CD8-positive, alpha-beta memory T cell (primary cell): Measurements from ENCODE around the gene CDK7. TPM values are rescaled to one million over a fixed set of nuclear protein-coding genes. Genes with fewer than 3 reads are reported as not detected.
"Not testable (repeated sequence)": the region's sequence is repeated elsewhere in the genome, so short reads cannot be mapped to it uniquely, and the experiment has no call there.

Experiments used
- CTCF ChIA-PET: fragments of 350-600 bp; sonication (Branson Sonifier 250); formaldehyde crosslinking; loops from one replicate; lab custom pipeline; 2021; ENCODE audit warnings: antibody characterized with exemption; lab: Charles Lee
- POLR2A ChIA-PET: fragments of 350-600 bp; sonication (Branson Sonifier 250); formaldehyde crosslinking; loops from one replicate; lab custom pipeline; 2021; ENCODE audit warnings: antibody characterized with exemption; lab: Charles Lee
- DNase-seq, 5 donors: peaks; one replicate each; pipeline versions ENCODE4 v3.0.0 to v3.0.0-alpha.2; 2020 to 2022; ENCODE audit warnings: mixed read lengths in 1 of 5
- H3K27ac ChIP-seq: one replicate; pipeline ENCODE4 v1.7.0; 2013; ENCODE audit warnings: low read depth, mild to moderate bottlenecking, low read length, moderate library complexity
- H3K27me3 ChIP-seq: 2 replicates; pipeline ENCODE4 v1.7.0; 2013; ENCODE audit warnings: low read length, mild to moderate bottlenecking; ENCODE audit not compliant: insufficient read depth, poor library complexity, severe bottlenecking
- H3K36me3 ChIP-seq: 2 replicates; pipeline ENCODE4 v1.7.0; 2013; ENCODE audit warnings: mild to moderate bottlenecking, low read length, moderate library complexity; ENCODE audit not compliant: insufficient read depth
- H3K4me1 ChIP-seq: 2 replicates; pipeline ENCODE4 v1.7.0; 2013; ENCODE audit warnings: mild to moderate bottlenecking, low read length, moderate library complexity; ENCODE audit not compliant: insufficient read depth
- H3K4me3 ChIP-seq: 2 replicates; pipeline ENCODE4 v1.7.0; 2013; ENCODE audit warnings: mild to moderate bottlenecking, low read length
- H3K9me3 ChIP-seq: 2 replicates; pipeline ENCODE4 v1.7.0; 2013; ENCODE audit warnings: mild to moderate bottlenecking, low read length
- H3K27ac Mint-ChIP-seq, 8 donors: one replicate each; pipeline ENCODE4 v1.8.0; 2020 to 2021; ENCODE audit warnings: mixed read lengths in 8 of 8, mild to moderate bottlenecking in 6 of 8, inconsistent platforms in 3 of 8, moderate library complexity in 3 of 8
- H3K27me3 Mint-ChIP-seq, 2 donors: one replicate each; pipeline ENCODE4 v1.8.0; 2020 to 2021; ENCODE audit warnings: mixed read lengths in 2 of 2, mild to moderate bottlenecking in 1 of 2, moderate library complexity in 1 of 2
- H3K36me3 Mint-ChIP-seq, 3 donors: one replicate each; pipeline ENCODE4 v1.8.0; 2020 to 2021; ENCODE audit warnings: mixed read lengths in 3 of 3, inconsistent platforms in 1 of 3, mild to moderate bottlenecking in 1 of 3
- H3K4me1 Mint-ChIP-seq, 3 donors: one replicate each; pipeline ENCODE4 v1.8.0; 2020 to 2021; ENCODE audit warnings: mixed read lengths in 3 of 3, inconsistent platforms in 1 of 3, mild to moderate bottlenecking in 1 of 3
- H3K4me3 Mint-ChIP-seq, 7 donors: one replicate each; pipeline ENCODE4 v1.8.0; 2020 to 2021; ENCODE audit warnings: mixed read lengths in 7 of 7, mild to moderate bottlenecking in 6 of 7, moderate library complexity in 4 of 7, inconsistent platforms in 2 of 7
- H3K9me3 Mint-ChIP-seq, 5 donors: one replicate each; pipeline ENCODE4 v1.8.0; 2020 to 2022; ENCODE audit warnings: mixed read lengths in 5 of 5, mild to moderate bottlenecking in 3 of 5, moderate library complexity in 2 of 5, inconsistent platforms in 1 of 5
- polyA plus RNA-seq: library from polyadenylated mRNA; unstranded; fragments of 300-500 nt; fragmentation: Illumina TruSeq; gene quantifications from one replicate; pipeline ENCODE4 v1.2.3, GENCODE V29; 2021
- total RNA-seq, 2 experiments: library from RNA; stranded (reverse); gene quantifications; one replicate each; pipeline ENCODE4 v1.2.3, GENCODE V29; 2021

The CDK7 gene
- total and polyA plus RNA-seq, 3 experiments from 2014 or later = 23.8 to 44.8 (median 40.8) TPM

DNA sequence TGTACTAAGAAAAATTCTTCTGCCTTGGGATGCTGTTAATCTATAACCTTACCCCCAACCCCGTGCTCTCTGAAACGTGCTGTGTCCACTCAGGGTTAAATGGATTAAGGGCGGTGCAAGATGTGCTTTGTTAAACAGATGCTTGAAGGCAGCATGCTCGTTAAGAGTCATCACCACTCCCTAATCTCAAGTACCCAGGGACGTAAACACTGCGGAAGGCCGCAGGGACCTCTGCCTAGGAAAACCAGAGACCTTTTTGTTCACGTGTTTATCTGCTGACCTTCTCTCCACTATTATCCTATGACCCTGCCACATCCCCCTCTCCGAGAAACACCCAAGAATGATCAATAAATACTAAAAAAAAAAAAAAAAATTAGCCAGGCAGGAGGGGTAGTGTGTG is 13.9 kb upstream of the CDK7 start:
- H3K9me3 ChIP-seq, H3K27ac ChIP-seq, H3K27me3 Mint-ChIP-seq, H3K27me3 ChIP-seq, H3K4me3 ChIP-seq, POLR2A ChIA-PET, DNase-seq, H3K9me3 Mint-ChIP-seq, H3K36me3 ChIP-seq: not testable (repeated sequence)
- peak overlapping the region in 1 of 8 donors; percentile 8 for H3K27ac Mint-ChIP-seq
- H3K36me3 Mint-ChIP-seq = peaks cover 0 to 19% (median 0%) of the 10 kb centered on the region in 3 donors
- CTCF ChIA-PET = interaction anchor here (0.9 kb wide), 1 partner anchor 127 kb away, joined by 4 read pairs; the partner anchor contains the start of gene SLC30A5
- H3K4me3 Mint-ChIP-seq = peak overlapping the region in 1 of 7 donors; percentile 13
- peaks cover 12% of the 10 kb centered on the region for H3K4me1 ChIP-seq
- H3K4me1 Mint-ChIP-seq = peaks cover 22 to 46% (median 30%) of the 10 kb centered on the region in 3 donors

DNA sequence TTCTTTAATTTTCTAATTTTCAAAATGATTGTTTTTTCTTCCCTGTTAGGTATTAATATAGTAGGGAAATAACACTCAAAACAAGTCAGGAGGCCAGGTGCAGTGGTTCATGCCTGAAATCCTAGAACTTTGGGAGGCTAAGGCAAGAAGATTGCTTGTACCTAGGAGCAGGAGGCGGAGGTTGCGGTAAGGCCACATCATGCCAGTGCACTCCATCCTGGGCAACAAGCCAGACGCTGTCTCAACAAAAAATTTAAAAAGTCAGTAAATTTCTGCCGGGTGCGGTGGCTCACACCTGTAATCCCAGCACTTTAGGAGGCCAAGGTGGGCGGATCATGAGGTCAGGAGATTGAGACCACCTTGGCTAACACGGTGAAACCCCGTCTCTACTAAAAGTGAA is 10.2 kb upstream of the CDK7 start:
- no peak overlapping the region for H3K4me3 ChIP-seq
- ChIA-PET CTCF (no interaction called here), POLR2A (no interaction called here)
- Mint-ChIP-seq H3K4me3 (no peak overlapping the region), H3K27me3 (no peaks in the 10 kb centered on the region), H3K27ac (no peak overlapping the region), H3K9me3 (no peaks in the 10 kb centered on the region), H3K36me3 (peaks cover 0 to 26% (median 0%) of the 10 kb centered on the region in 3 donors), H3K4me1 (peaks cover 6 to 21% (median 8%) of the 10 kb centered on the region in 3 donors)
- no peak overlapping the region for H3K27ac ChIP-seq
- no peak for DNase-seq
- H3K36me3 ChIP-seq = no peaks in the 10 kb centered on the region
- H3K27me3 ChIP-seq = no peaks in the 10 kb centered on the region
- H3K9me3 ChIP-seq = no peaks in the 10 kb centered on the region
- H3K4me1 ChIP-seq = peaks cover under 1% of the 10 kb centered on the region

DNA sequence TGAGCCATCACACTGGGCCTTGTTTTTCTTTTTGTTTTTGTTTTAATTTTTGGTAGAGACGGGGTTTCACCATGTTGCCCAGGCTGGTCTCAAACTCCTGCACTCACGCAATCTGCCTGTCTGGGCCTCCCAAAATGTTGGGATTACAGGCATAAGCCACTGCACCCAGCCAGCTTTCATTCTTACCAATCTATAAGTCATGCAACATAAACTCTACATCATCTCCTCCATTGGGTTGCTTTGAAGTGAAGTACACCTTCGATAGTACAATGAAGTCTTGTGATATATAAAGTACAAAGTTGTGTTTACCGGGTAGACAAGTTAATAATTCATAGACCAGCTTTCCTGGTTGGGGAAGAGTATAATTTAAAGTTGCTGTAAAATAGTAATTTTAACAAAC is 8.8 kb upstream of the CDK7 start:
- Histone ChIP-seq H3K4me3 (no peak overlapping the region), H3K9me3 (no peaks in the 10 kb centered on the region), H3K27ac (no peak overlapping the region), H3K4me1 (no peaks in the 10 kb centered on the region), H3K36me3 (no peaks in the 10 kb centered on the region), H3K27me3 (no peaks in the 10 kb centered on the region)
- Mint-ChIP-seq H3K4me1 (peaks cover 5 to 15% (median 8%) of the 10 kb centered on the region in 3 donors), H3K27me3 (no peaks in the 10 kb centered on the region), H3K36me3 (peaks cover 0 to 33% (median 0%) of the 10 kb centered on the region in 3 donors), H3K9me3 (no peaks in the 10 kb centered on the region), H3K27ac (no peak overlapping the region), H3K4me3 (no peak overlapping the region)
- POLR2A ChIA-PET = no interaction called here
- CTCF ChIA-PET = no interaction called here
- DNase-seq = no peak

- Mint-ChIP-seq H3K4me1 (peaks cover 4 to 13% (median 9%) of the 10 kb centered on the region in 3 donors), H3K9me3 (no peaks in the 10 kb centered on the region), H3K4me3 (no peak overlapping the region), H3K36me3 (peaks cover 0 to 35% (median 0%) of the 10 kb centered on the region in 3 donors), H3K27me3 (no peaks in the 10 kb centered on the region), H3K27ac (no peak overlapping the region)
- POLR2A ChIA-PET = no interaction called here
- Histone ChIP-seq H3K36me3 (no peaks in the 10 kb centered on the region), H3K27ac (no peak overlapping the region), H3K9me3 (no peaks in the 10 kb centered on the region), H3K27me3 (no peaks in the 10 kb centered on the region), H3K4me1 (peaks cover 4% of the 10 kb centered on the region), H3K4me3 (no peak overlapping the region)
- CTCF ChIA-PET = no interaction called here
- no peak for DNase-seq
Observed at GRCh38 chr5:69230181-69230580, 4.5 kb upstream of the CDK7 start.

GRCh38 chr5:69231281-69231680 is 3.4 kb upstream of the CDK7 start:
- Mint-ChIP-seq H3K4me1 (peaks cover 10 to 20% (median 20%) of the 10 kb centered on the region in 3 donors), H3K36me3 (peaks cover 0 to 33% (median 0%) of the 10 kb centered on the region in 3 donors), H3K27ac (peak overlapping the region in 1 of 8 donors; percentile 73), H3K27me3 (no peaks in the 10 kb centered on the region), H3K9me3 (no peaks in the 10 kb centered on the region), H3K4me3 (peak overlapping the region in 1 of 7 donors; percentile 22)
- ChIA-PET CTCF (interaction anchor here (1.0 kb wide), 1 partner anchor 107 kb away, joined by 4 read pairs; no protein-coding TSS in a partner anchor), POLR2A (no interaction called here)
- Histone ChIP-seq H3K4me1 (peaks cover 11% of the 10 kb centered on the region), H3K9me3 (no peaks in the 10 kb centered on the region), H3K36me3 (no peaks in the 10 kb centered on the region), H3K4me3 (no peak overlapping the region), H3K27ac (no peak overlapping the region), H3K27me3 (no peaks in the 10 kb centered on the region)
- DNase-seq = no peak

DNA sequence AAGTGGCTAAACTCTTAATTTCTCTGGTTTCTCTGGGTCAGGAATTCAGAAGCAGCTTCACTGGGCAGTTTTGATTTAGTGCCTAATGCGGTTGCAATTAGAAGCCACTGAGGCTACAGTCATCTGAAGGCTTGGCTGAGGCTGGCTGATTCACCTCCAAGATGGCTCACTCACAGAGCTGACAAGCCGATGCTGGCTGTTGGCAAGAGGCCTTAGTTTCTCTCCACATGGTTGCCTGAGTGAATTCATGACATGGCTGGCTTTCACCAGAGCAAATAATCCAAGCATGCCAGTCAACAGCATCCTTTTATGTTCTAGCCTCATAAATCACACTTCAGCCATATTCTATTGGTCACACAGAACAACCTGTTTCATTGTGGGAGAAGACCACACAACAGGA is 2.8 kb upstream of the CDK7 start:
- Histone ChIP-seq H3K27ac (no peak overlapping the region), H3K9me3 (no peaks in the 10 kb centered on the region), H3K27me3 (no peaks in the 10 kb centered on the region), H3K36me3 (no peaks in the 10 kb centered on the region), H3K4me3 (no peak overlapping the region), H3K4me1 (peaks cover 11% of the 10 kb centered on the region)
- no peak for DNase-seq
- H3K36me3 Mint-ChIP-seq = peaks cover 0 to 35% (median 0%) of the 10 kb centered on the region in 3 donors
- H3K27me3 Mint-ChIP-seq = no peaks in the 10 kb centered on the region
- ChIA-PET POLR2A (no interaction called here), CTCF (interaction anchor here (1.0 kb wide), 1 partner anchor 106 kb away, joined by 4 read pairs; no protein-coding TSS in a partner anchor)
- H3K9me3 Mint-ChIP-seq = no peaks in the 10 kb centered on the region
- H3K4me1 Mint-ChIP-seq = peaks cover 12 to 25% (median 25%) of the 10 kb centered on the region in 3 donors
- peak overlapping the region in 2 of 8 donors; percentile 63 to 73 for H3K27ac Mint-ChIP-seq
- H3K4me3 Mint-ChIP-seq = peak overlapping the region in 2 of 7 donors; percentile 22 to 63

GRCh38 chr5:69236733-69237132 is 2.0 kb downstream of the CDK7 start:
- H3K27me3 ChIP-seq, H3K27ac ChIP-seq, DNase-seq, H3K36me3 ChIP-seq, H3K9me3 ChIP-seq, POLR2A ChIA-PET, H3K9me3 Mint-ChIP-seq, H3K27me3 Mint-ChIP-seq, H3K4me3 ChIP-seq, CTCF ChIA-PET: not testable (repeated sequence)
- peaks cover 17% of the 10 kb centered on the region for H3K4me1 ChIP-seq
- Mint-ChIP-seq H3K27ac (peak overlapping the region in 7 of 8 donors; percentile 25 to 87 (median 56)), H3K4me3 (peak overlapping the region in 6 of 7 donors; percentile 43 to 98 (median 70)), H3K36me3 (peaks cover 9 to 46% (median 14%) of the 10 kb centered on the region in 3 donors), H3K4me1 (peaks cover 47 to 65% (median 64%) of the 10 kb centered on the region in 3 donors)

DNA sequence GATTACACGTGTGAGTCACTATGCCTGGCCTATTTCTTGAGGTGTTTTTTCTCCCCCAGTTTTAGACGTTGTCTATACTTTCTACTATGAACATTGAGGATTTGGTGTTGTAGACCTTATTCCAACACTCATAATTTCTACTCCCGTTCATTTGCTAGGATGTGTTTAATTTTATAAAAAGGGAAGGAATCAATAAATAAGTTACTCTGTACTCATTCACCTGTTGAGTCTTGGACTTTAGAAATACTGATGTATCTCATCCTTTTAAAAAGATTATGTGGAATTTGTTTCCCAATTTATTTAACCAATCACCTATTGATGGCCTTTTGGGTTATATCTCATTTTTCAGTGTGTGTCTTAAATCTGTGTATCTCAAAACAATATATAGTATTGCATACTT is 3.2 kb downstream of the CDK7 start:
- H3K27me3 Mint-ChIP-seq = no peaks in the 10 kb centered on the region
- peak overlapping the region in 3 of 8 donors; percentile 22 to 87 (median 36) for H3K27ac Mint-ChIP-seq
- Histone ChIP-seq H3K9me3 (no peaks in the 10 kb centered on the region), H3K4me3 (no peak overlapping the region), H3K36me3 (peaks cover 5% of the 10 kb centered on the region), H3K4me1 (peaks cover 17% of the 10 kb centered on the region), H3K27me3 (no peaks in the 10 kb centered on the region), H3K27ac (no peak overlapping the region)
- H3K36me3 Mint-ChIP-seq = peaks cover 9 to 51% (median 18%) of the 10 kb centered on the region in 3 donors
- H3K4me1 Mint-ChIP-seq = peaks cover 58 to 76% (median 74%) of the 10 kb centered on the region in 3 donors
- ChIA-PET CTCF (no interaction called here), POLR2A (no interaction called here)
- H3K9me3 Mint-ChIP-seq = no peaks in the 10 kb centered on the region
- DNase-seq = no peak
- H3K4me3 Mint-ChIP-seq = peak overlapping the region in 5 of 7 donors; percentile 23 to 96 (median 43)
